Epithelial cell of esophagus (primary cell): Measurements from ENCODE around the gene LYZL6.
"Not testable (repeated sequence)": the region's sequence is repeated elsewhere in the genome, so short reads cannot be mapped to it uniquely, and the experiment has no call there.

Experiments used
- DNase-seq: peaks from one replicate; pipeline ENCODE4 v3.0.0; 2010; ENCODE audit warnings: low read depth
- H3K4me3 ChIP-seq: 2 replicates; pipeline ENCODE4 v1.5.1; 2011; ENCODE audit warnings: mild to moderate bottlenecking, low read length, control low read depth
- TF ChIP-seq, protein P1 (sequence below): IDR thresholded peaks from 2 replicates; pipeline ENCODE4 v1.5.1; 2011; ENCODE audit warnings: low read depth, mild to moderate bottlenecking, low read length, control low read depth, inconsistent platforms; ENCODE audit not compliant: insufficient read depth; ENCODE audit errors: missing control alignments

The LYZL6 gene

DNA sequence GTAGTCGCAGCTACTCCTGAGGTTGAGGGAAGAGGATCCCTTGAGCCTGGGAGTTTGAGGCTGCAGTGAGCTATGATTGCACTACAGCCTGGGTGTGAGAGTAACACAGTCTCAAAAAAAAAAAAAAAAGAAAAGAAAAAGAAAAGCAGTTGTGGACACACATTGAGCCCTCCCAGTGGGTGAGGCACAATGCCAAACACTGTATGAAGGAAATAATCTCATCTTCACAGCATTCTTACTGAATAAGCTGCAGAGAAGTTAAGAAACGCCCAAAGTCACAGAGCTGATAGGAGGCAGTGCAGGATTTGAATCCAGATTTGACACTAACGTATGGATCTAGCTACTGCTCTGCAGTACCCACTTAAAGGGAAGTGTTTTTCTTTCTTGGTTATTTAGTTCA, 5.9 kb upstream of the LYZL6 start:
- H3K4me3 ChIP-seq = no peak overlapping the region
- TF ChIP-seq, protein P1, sequence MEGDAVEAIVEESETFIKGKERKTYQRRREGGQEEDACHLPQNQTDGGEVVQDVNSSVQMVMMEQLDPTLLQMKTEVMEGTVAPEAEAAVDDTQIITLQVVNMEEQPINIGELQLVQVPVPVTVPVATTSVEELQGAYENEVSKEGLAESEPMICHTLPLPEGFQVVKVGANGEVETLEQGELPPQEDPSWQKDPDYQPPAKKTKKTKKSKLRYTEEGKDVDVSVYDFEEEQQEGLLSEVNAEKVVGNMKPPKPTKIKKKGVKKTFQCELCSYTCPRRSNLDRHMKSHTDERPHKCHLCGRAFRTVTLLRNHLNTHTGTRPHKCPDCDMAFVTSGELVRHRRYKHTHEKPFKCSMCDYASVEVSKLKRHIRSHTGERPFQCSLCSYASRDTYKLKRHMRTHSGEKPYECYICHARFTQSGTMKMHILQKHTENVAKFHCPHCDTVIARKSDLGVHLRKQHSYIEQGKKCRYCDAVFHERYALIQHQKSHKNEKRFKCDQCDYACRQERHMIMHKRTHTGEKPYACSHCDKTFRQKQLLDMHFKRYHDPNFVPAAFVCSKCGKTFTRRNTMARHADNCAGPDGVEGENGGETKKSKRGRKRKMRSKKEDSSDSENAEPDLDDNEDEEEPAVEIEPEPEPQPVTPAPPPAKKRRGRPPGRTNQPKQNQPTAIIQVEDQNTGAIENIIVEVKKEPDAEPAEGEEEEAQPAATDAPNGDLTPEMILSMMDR = no peak
- DNase-seq = no peak

GRCh38 chr17:35948092-35948491, 4.6 kb upstream of the LYZL6 start:
- TF ChIP-seq, protein P1 = no peak
- no peak for DNase-seq
- no peak overlapping the region for H3K4me3 ChIP-seq

GRCh38 chr17:35947156-35947585, 3.7 kb upstream of the LYZL6 start:
- H3K4me3 ChIP-seq = no peak overlapping the region
- peak; percentile 59 for DNase-seq

DNA sequence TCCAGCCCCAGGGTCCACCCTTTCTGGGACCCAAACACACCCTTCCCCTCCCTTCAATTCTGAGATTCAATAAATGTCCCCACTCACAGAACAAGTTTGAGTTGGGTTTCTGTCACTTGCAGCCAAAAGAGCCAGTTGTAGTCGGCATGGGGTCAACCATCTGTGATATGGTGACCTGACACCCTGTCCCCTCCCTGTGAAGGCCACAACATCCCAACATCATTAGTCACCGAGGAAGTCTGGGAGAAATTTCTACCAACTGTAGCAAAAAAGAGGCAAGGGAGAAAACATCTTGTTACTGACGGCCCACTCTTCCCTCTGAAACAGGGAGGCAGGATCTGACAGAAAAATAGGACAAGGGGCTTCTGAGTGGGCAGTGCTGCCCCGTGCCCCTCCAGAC, 638 bp upstream of the LYZL6 start:
- TF ChIP-seq, protein P1 = no peak
- no peak for DNase-seq
- no peak overlapping the region for H3K4me3 ChIP-seq

More at GRCh38 chr17:35947156-35947585, 3.7 kb upstream of the LYZL6 start:
- TF ChIP-seq, protein P1 = peak; percentile 91

- no peak overlapping the region for H3K4me3 ChIP-seq
- DNase-seq = no peak
- TF ChIP-seq, protein P1 = no peak
These were observed 826 bp downstream of the LYZL6 start for GRCh38 chr17:35942588-35943186.

- not testable (repeated sequence) for DNase-seq, H3K4me3 ChIP-seq
These were observed 5.0 kb downstream of the LYZL6 start for GRCh38 chr17:35938492-35938891.

- no peak for DNase-seq
- no peak overlapping the region for H3K4me3 ChIP-seq
- TF ChIP-seq, protein P1 = no peak
These were observed 7.5 kb downstream of the LYZL6 start for GRCh38 chr17:35936063-35936462.
